H1 (cell line): Measurements from ENCODE around the gene RNF182. TPM values are rescaled to one million over a fixed set of nuclear protein-coding genes. Genes with fewer than 3 reads are reported as not detected.

Experiments
- CBX8 ChIP-seq: fragments of 300-800, 300-1000 bp; sonication (generic); IDR thresholded peaks from 2 replicates; pipeline ENCODE4 v1.7.1; 2016; ENCODE audit warnings: low read depth, low read length, borderline replicate concordance
- EZH2 ChIP-seq: fragments of 200-600 bp; sonication (generic); IDR thresholded peaks from 2 replicates; pipeline ENCODE4 v1.7.1; 2012; ENCODE audit warnings: low read depth, mild to moderate bottlenecking, moderate library complexity, low read length, inconsistent platforms; ENCODE audit not compliant: severe bottlenecking
- RNF2 ChIP-seq: fragments of 200-900, 300-1000 bp; sonication (generic); IDR thresholded peaks from 2 replicates; pipeline ENCODE4 v1.7.1; 2016; ENCODE audit warnings: borderline replicate concordance, low read depth, mild to moderate bottlenecking, antibody characterized with exemption, low read length; ENCODE audit not compliant: poor library complexity, severe bottlenecking; ENCODE audit errors: missing control alignments
- SP4 ChIP-seq: IDR thresholded peaks from 2 replicates; pipeline ENCODE4 v1.6.1; 2012; ENCODE audit warnings: low read length, inconsistent platforms
- TCF12 ChIP-seq: IDR thresholded peaks from 2 replicates; pipeline ENCODE4 v1.6.1; 2011; ENCODE audit warnings: low read depth, mild to moderate bottlenecking, low read length
- polyA plus RNA-seq, 7 experiments: library from polyadenylated mRNA; depleted of rRNA in 3 of 7; stranded (reverse) in 5 of 7; unstranded in 2 of 7; fragments of >200 nt in 5 of 7; fragments of 200-250 nt in 2 of 7; gene quantifications; 1 replicate in 5 of 7; 2 replicates in 1 of 7; 4 replicates in 1 of 7; pipeline versions ENCODE4 v1.2.1 to v1.2.3, GENCODE V29; 2011 to 2013; ENCODE audit warnings: missing spikeins in 2 of 7, mixed read lengths in 2 of 7
- total RNA-seq: library from RNA; stranded (reverse); fragmentation: NEBNext Ultra II Directional; extraction: Animal tissue kit (Norgen Biotek cat#: 25700); gene quantifications from 2 replicates; pipeline ENCODE4 v1.2.1, GENCODE V29; 2021

RNF182 gene
- total and polyA plus RNA-seq, 2 of the 8 experiments (the other 6 are each of a cell fraction or from before 2014, with no cell fraction given), result 6.2 to 10.7 TPM

DNA sequence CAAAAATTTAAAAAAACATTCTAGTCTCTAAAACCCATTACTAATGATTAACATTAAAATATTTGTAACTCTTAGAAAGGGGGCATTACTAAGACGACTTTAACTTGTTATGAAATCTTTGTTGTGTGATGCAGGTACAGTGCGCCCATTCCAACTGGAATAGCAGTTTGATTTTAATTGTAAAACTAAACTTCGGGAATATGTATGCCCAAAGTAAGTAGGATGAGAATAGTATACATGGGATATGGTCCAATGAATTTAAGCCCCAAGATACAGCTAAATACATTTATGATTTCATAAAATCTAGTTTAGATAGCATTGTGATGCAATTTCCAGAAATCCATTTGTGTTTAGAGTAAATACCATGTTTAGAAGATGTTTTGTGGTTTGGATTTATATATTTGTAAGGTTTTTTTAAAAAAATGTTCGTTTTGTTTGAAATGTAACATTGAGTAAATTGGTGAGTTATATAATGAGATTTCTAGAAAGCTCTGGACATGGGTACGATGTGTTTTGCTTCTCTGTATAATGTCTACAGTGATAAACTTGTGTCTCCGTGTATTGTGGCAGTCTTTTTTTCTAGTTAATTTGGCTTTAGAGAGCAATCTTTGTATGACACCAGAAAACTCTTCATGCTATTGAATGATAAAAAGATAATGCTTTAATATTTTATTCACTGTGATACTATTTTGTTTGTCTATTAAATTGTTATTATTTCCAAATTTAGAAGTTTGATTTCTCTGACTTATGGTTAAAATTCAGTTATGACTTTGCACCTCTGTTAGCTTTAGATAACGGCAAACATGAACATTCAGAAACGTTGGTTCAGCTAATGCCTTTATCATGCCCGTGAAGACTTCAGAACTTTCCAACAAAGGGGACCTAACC, 54.8 kb downstream of the RNF182 start (continued):
- TF ChIP-seq RNF2, result no peak
- TF ChIP-seq TCF12, result no peak
- TF ChIP-seq SP4, result no peak
- no peak for TF ChIP-seq CBX8
- TF ChIP-seq EZH2, result no peak
- TF ChIP-seq, all 59 proteins: peak for 0
